Testis (tissue), 2 donors: ENCODE results near the gene CUL4A.

Source experiments
- POLR2A ChIP-seq: fragments of 450-650 bp; IDR thresholded peaks from one replicate; pipeline ENCODE4 v1.6.1; 2017; ENCODE audit warnings: antibody characterized with exemption, mild to moderate bottlenecking, moderate library complexity
- TF ChIP-seq, protein P1 (sequence below), 3 experiments: fragments of 450-650 bp in 2 of 3; fragments of 200-600 bp in 1 of 3; sonication (generic) in 1 of 3; IDR thresholded peaks; one replicate each; pipeline ENCODE4 v1.5.1; 2016 to 2019; ENCODE audit warnings: antibody characterized with exemption in 3 of 3, mild to moderate bottlenecking in 2 of 3, moderate library complexity in 1 of 3

DNA sequence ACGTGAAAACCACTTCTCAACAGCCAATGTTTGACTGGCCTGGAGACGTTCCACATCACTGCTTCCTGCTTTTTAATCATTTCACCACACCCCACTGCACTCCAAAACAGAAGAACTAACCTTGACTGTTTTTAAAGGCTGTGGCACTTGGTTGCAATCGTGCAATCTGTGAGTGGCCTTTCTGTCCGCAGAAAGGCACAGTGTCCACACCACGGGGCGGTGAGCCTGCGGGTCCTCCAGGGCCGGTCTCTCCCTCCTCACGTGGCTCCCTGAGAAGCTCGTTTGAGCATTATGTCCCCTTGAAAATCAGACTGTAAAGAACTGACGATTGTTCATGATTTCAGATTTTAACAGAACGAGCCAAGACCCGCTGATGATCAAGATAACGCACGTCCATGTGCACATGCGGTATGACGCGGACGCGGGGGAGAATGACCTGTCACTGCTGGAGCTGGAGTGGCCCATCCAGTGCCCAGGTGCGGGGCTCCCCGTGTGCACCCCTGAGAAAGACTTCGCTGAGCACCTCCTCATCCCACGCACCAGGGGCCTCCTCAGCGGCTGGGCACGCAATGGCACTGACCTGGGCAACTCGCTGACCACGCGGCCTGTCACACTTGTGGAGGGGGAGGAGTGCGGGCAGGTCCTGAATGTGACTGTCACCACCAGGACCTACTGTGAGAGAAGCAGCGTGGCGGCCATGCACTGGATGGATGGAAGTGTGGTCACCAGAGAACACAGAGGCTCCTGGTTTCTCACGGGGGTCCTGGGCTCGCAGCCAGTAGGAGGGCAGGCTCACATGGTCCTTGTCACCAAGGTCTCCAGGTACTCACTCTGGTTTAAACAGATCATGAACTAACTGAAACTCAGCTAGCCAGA, 37.9 kb upstream of the CUL4A start:
- TF ChIP-seq, protein P1, sequence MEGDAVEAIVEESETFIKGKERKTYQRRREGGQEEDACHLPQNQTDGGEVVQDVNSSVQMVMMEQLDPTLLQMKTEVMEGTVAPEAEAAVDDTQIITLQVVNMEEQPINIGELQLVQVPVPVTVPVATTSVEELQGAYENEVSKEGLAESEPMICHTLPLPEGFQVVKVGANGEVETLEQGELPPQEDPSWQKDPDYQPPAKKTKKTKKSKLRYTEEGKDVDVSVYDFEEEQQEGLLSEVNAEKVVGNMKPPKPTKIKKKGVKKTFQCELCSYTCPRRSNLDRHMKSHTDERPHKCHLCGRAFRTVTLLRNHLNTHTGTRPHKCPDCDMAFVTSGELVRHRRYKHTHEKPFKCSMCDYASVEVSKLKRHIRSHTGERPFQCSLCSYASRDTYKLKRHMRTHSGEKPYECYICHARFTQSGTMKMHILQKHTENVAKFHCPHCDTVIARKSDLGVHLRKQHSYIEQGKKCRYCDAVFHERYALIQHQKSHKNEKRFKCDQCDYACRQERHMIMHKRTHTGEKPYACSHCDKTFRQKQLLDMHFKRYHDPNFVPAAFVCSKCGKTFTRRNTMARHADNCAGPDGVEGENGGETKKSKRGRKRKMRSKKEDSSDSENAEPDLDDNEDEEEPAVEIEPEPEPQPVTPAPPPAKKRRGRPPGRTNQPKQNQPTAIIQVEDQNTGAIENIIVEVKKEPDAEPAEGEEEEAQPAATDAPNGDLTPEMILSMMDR (IDR thresholded peaks at IDR 0.05) = no peak
- no peak for TF ChIP-seq POLR2A
